CD4-positive, alpha-beta T cell (primary cell): ENCODE data around the gene CABP4. TPM values are rescaled to one million over a fixed set of nuclear protein-coding genes. Genes with fewer than 3 reads are reported as not detected.
A peak's percentile ranks its signal among the peaks of the same experiment; 100 is the strongest.

Source experiments
- ATAC-seq: fragments of 200-7000 bp; cut with Tn5 transposase; one replicate; pipeline ENCODE4 v1.10.0; 2022; ENCODE audit warnings: mild to moderate bottlenecking; ENCODE audit not compliant: poor library complexity
- CTCF ChIA-PET: fragments of 350-600 bp; sonication (Branson Sonifier 250); formaldehyde crosslinking; loops from one replicate; lab custom pipeline; 2021; ENCODE audit warnings: antibody characterized with exemption, inconsistent platforms; lab: Charles Lee
- POLR2A ChIA-PET: fragments of 350-600 bp; sonication (Branson Sonifier 250); formaldehyde crosslinking; loops from one replicate; lab custom pipeline; 2021; ENCODE audit warnings: antibody characterized with exemption, inconsistent platforms; lab: Charles Lee
- DNase-seq, 14 experiments: peaks; one replicate each; pipeline ENCODE4 v3.0.0-alpha.2; 2013 to 2020; ENCODE audit warnings: mixed read lengths in 2 of 14
- H3K27ac ChIP-seq, 2 donors: one replicate each; pipeline versions ENCODE4 v1.5.1 to v1.7.0; 2013; ENCODE audit warnings: low read length in 2 of 2, low read depth in 1 of 2, mild to moderate bottlenecking in 1 of 2
- H3K27me3 ChIP-seq, 2 experiments: 1 replicate in 1 of 2; 2 replicates in 1 of 2; pipeline versions ENCODE4 v1.6.1 to v1.7.0; 2013; ENCODE audit warnings: low read length in 2 of 2, control low read depth in 1 of 2, mild to moderate bottlenecking in 1 of 2, moderate library complexity in 1 of 2; ENCODE audit not compliant: insufficient read depth in 2 of 2, control insufficient read depth in 1 of 2
- H3K36me3 ChIP-seq: one replicate; pipeline ENCODE4 v1.6.1; 2013; ENCODE audit warnings: low read length, control low read depth; ENCODE audit not compliant: insufficient read depth
- H3K4me1 ChIP-seq: one replicate; pipeline ENCODE4 v1.6.1; 2013; ENCODE audit warnings: low read length, control low read depth; ENCODE audit not compliant: insufficient read depth
- H3K4me3 ChIP-seq: one replicate; pipeline ENCODE4 v1.5.1; 2013; ENCODE audit warnings: mild to moderate bottlenecking, low read length, moderate library complexity
- H3K9me3 ChIP-seq, 2 experiments: 1 replicate in 1 of 2; 2 replicates in 1 of 2; pipeline versions ENCODE4 v1.6.1 to v1.7.0; 2013; ENCODE audit warnings: low read length in 2 of 2, mild to moderate bottlenecking in 2 of 2, control low read depth in 1 of 2, moderate library complexity in 1 of 2; ENCODE audit not compliant: control insufficient read depth in 1 of 2, insufficient read depth in 1 of 2
- H3K27ac Mint-ChIP-seq: one replicate; pipeline ENCODE4 v1.8.0; 2020; ENCODE audit warnings: mixed read lengths
- H3K27me3 Mint-ChIP-seq: one replicate; pipeline ENCODE4 v1.8.0; 2021; ENCODE audit warnings: mixed read lengths
- H3K36me3 Mint-ChIP-seq: one replicate; pipeline ENCODE4 v1.8.0; 2021; ENCODE audit warnings: low read depth, mixed read lengths
- H3K4me1 Mint-ChIP-seq: one replicate; pipeline ENCODE4 v1.8.0; 2021; ENCODE audit warnings: low read depth, mixed read lengths
- H3K4me3 Mint-ChIP-seq: one replicate; pipeline ENCODE4 v1.8.0; 2020; ENCODE audit warnings: mild to moderate bottlenecking, mixed read lengths
- H3K9me3 Mint-ChIP-seq: one replicate; pipeline ENCODE4 v1.8.0; 2020; ENCODE audit warnings: mixed read lengths
- intact Hi-C, 2 experiments: fragments of 100-400 bp; cut with DNase I in 1 of 2; cut with micrococcal nuclease in 1 of 2; formaldehyde crosslinking; loops; one replicate each; pipeline versions ENCODE4 v1.15.1 to v1.9.0; 2023 to 2025; cut with DNase I, micrococcal nuclease
- total RNA-seq, 174 experiments: library from RNA in 2 of 174; stranded (reverse) in 2 of 174; gene quantifications; one replicate each; pipeline ENCODE4 v1.2.3 and lab custom pipeline; 2021 to 2026
- TF ChIP-seq, protein P1 (sequence below): fragments of 200-600 bp; IDR thresholded peaks from one replicate; pipeline ENCODE4 v1.8.0; 2022; ENCODE audit warnings: antibody characterized with exemption, mild to moderate bottlenecking

CABP4 gene
- total RNA-seq, 2 experiments from 2014 or later: 7.5 to 8.5 TPM

GRCh38 chr11:67448220-67448609 lies 6.9 kb upstream of the CABP4 start:
- H3K9me3 Mint-ChIP-seq: no peaks in the 10 kb centered on the region
- ATAC-seq (no peak), DNase-seq (no peak)
- TF ChIP-seq, protein P1, sequence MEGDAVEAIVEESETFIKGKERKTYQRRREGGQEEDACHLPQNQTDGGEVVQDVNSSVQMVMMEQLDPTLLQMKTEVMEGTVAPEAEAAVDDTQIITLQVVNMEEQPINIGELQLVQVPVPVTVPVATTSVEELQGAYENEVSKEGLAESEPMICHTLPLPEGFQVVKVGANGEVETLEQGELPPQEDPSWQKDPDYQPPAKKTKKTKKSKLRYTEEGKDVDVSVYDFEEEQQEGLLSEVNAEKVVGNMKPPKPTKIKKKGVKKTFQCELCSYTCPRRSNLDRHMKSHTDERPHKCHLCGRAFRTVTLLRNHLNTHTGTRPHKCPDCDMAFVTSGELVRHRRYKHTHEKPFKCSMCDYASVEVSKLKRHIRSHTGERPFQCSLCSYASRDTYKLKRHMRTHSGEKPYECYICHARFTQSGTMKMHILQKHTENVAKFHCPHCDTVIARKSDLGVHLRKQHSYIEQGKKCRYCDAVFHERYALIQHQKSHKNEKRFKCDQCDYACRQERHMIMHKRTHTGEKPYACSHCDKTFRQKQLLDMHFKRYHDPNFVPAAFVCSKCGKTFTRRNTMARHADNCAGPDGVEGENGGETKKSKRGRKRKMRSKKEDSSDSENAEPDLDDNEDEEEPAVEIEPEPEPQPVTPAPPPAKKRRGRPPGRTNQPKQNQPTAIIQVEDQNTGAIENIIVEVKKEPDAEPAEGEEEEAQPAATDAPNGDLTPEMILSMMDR: no peak
- H3K4me1 Mint-ChIP-seq: peaks cover 60% of the 10 kb centered on the region
- Histone ChIP-seq H3K27ac (peak overlapping the region in 1 of 2 donors; percentile 5), H3K4me1 (peaks cover 82% of the 10 kb centered on the region), H3K9me3 (no peaks in the 10 kb centered on the region), H3K36me3 (no peaks in the 10 kb centered on the region), H3K27me3 (no peaks in the 10 kb centered on the region), H3K4me3 (no peak overlapping the region)
- H3K27ac Mint-ChIP-seq: peak overlapping the region; percentile 100
- CTCF ChIA-PET: no interaction called here
- no peaks in the 10 kb centered on the region for H3K27me3 Mint-ChIP-seq
- intact Hi-C loops: no loop called here
- H3K4me3 Mint-ChIP-seq: no peak overlapping the region
- POLR2A ChIA-PET: interaction anchor here (0.7 to 16.8 kb wide), 3 partner anchors 10 to 45 kb away, joined by 4 to 110 read pairs (median 6); partner anchors contain the start of genes PTPRCAP, TBC1D10C and TMEM134
- H3K36me3 Mint-ChIP-seq: no peaks in the 10 kb centered on the region

DNA sequence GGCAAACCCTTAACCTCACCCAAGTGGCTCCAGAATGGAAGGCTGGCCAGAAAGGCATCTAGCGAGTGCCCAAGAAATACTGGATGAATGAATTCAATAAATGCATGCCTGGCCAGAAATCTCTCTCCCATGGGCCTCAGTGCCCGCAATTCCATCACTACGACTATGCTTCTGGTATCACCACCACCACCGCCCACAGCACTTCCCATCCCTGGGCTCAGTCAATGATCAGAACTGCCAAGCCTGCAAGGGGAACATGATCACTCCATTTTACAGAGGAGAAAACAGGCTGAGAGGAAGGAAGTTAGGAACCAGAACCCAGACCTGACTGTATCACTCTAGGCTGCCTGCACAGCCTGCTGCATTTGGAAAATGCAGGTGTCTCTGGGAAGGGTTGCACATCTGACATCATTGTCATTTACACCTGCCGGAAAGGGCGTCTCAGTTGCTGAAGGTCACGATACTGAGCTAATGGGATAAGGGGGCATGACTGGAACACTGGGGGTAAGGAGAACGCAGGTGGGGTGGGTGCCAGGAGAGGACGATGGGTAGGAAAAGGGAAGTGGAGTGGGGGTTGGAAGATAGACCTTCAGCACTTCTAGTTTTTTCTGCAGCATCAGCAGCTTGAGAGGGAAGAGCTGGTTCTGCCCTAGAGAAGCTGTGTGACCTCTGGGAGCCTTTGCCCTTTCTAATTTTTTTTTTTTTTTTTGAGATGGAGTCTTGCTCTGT lies 5.9 kb upstream of the CABP4 start:
- ChIA-PET POLR2A (interaction anchor here (0.6 to 16.8 kb wide), 6 partner anchors 9 to 56 kb away, joined by 3 to 110 read pairs (median 4); partner anchors contain the start of genes PTPRCAP and TBC1D10C), CTCF (no interaction called here)
- intact Hi-C loops: no loop called here
- Histone ChIP-seq H3K4me1 (peaks cover 76% of the 10 kb centered on the region), H3K36me3 (no peaks in the 10 kb centered on the region), H3K4me3 (no peak overlapping the region), H3K27ac (no peak overlapping the region), H3K9me3 (no peaks in the 10 kb centered on the region), H3K27me3 (no peaks in the 10 kb centered on the region)
- Mint-ChIP-seq H3K36me3 (no peaks in the 10 kb centered on the region), H3K4me1 (peaks cover 53% of the 10 kb centered on the region), H3K4me3 (no peak overlapping the region), H3K27me3 (no peaks in the 10 kb centered on the region), H3K9me3 (no peaks in the 10 kb centered on the region), H3K27ac (peak overlapping the region; percentile 88)
- DNase-seq (no peak), ATAC-seq (no peak)
- TF ChIP-seq, protein P1: no peak

GRCh38 chr11:67450796-67451657 lies 4.1 kb upstream of the CABP4 start:
- no peak for ATAC-seq
- H3K27ac Mint-ChIP-seq: no peak overlapping the region
- Histone ChIP-seq H3K9me3 (no peaks in the 10 kb centered on the region), H3K27me3 (no peaks in the 10 kb centered on the region), H3K27ac (no peak overlapping the region), H3K4me3 (no peak overlapping the region), H3K4me1 (peaks cover 62% of the 10 kb centered on the region), H3K36me3 (no peaks in the 10 kb centered on the region)
- POLR2A ChIA-PET: interaction anchor here (1.0 to 16.8 kb wide), 5 partner anchors 11 to 33 kb away, joined by 3 to 110 read pairs (median 3); partner anchors contain the start of genes AIP and PTPRCAP
- no peak for DNase-seq
- H3K4me1 Mint-ChIP-seq: peaks cover 35% of the 10 kb centered on the region
- intact Hi-C loops: no loop called here
- TF ChIP-seq, protein P1: no peak
- H3K36me3 Mint-ChIP-seq: no peaks in the 10 kb centered on the region
- H3K4me3 Mint-ChIP-seq: no peak overlapping the region
- CTCF ChIA-PET: interaction anchor here (1.7 kb wide), 1 partner anchor 17 kb away, joined by 3 read pairs; no protein-coding TSS in a partner anchor
- no peaks in the 10 kb centered on the region for H3K9me3 Mint-ChIP-seq
- H3K27me3 Mint-ChIP-seq: no peaks in the 10 kb centered on the region
